ENCODE measurements around the gene CD40.

Gene CD40

GRCh38 chr20:46172455-46172854, 54.3 kb downstream of the CD40 start:
- DNase-seq, result no peak

- no peak for DNase-seq
Measured at GRCh38 chr20:46172961-46173536, 54.9 kb downstream of the CD40 start.

GRCh38 chr20:46173652-46174468, 55.7 kb downstream of the CD40 start:
- DNase-seq, result no peak

- DNase-seq, result peak in 12 of 56 donors; percentile 3 to 50 (median 20)
Measured at GRCh38 chr20:46174469-46175126, 56.5 kb downstream of the CD40 start.

- DNase-seq, result no peak
Measured at GRCh38 chr20:46175127-46175494, 57.0 kb downstream of the CD40 start.

GRCh38 chr20:46176739-46177378, 58.7 kb downstream of the CD40 start:
- DNase-seq, result no peak

GRCh38 chr20:46177768-46178167, 59.7 kb downstream of the CD40 start:
- DNase-seq, result no peak

- DNase-seq, result no peak
Measured at GRCh38 chr20:46178891-46179290, 60.8 kb downstream of the CD40 start.

All from amygdala (tissue), 56 donors.